IPS-18a (cell line): ENCODE results near the gene ARHGAP15.
A peak's percentile ranks its signal among the peaks of the same experiment; 100 is the strongest.

Experiments used
- H3K27ac ChIP-seq: one replicate; pipeline ENCODE4 v1.5.1; 2013; ENCODE audit warnings: low read length
- H3K27me3 ChIP-seq: one replicate; pipeline ENCODE4 v1.6.1; 2013; ENCODE audit warnings: mild to moderate bottlenecking, low read length; ENCODE audit not compliant: control insufficient read depth, insufficient read depth
- H3K36me3 ChIP-seq: one replicate; pipeline ENCODE4 v1.6.1; 2013; ENCODE audit warnings: low read depth, low read length; ENCODE audit not compliant: control insufficient read depth
- H3K4me1 ChIP-seq: one replicate; pipeline ENCODE4 v1.6.1; 2013; ENCODE audit warnings: low read depth, low read length; ENCODE audit not compliant: control insufficient read depth
- H3K4me3 ChIP-seq: one replicate; pipeline ENCODE4 v1.5.1; 2013; ENCODE audit warnings: low read length
- H3K9ac ChIP-seq: one replicate; pipeline ENCODE4 v1.6.1; 2013; ENCODE audit warnings: mild to moderate bottlenecking, low read length, moderate library complexity
- H3K9me3 ChIP-seq: one replicate; pipeline ENCODE4 v1.6.1; 2013; ENCODE audit warnings: low read depth, low read length; ENCODE audit not compliant: control insufficient read depth

ARHGAP15 gene

DNA sequence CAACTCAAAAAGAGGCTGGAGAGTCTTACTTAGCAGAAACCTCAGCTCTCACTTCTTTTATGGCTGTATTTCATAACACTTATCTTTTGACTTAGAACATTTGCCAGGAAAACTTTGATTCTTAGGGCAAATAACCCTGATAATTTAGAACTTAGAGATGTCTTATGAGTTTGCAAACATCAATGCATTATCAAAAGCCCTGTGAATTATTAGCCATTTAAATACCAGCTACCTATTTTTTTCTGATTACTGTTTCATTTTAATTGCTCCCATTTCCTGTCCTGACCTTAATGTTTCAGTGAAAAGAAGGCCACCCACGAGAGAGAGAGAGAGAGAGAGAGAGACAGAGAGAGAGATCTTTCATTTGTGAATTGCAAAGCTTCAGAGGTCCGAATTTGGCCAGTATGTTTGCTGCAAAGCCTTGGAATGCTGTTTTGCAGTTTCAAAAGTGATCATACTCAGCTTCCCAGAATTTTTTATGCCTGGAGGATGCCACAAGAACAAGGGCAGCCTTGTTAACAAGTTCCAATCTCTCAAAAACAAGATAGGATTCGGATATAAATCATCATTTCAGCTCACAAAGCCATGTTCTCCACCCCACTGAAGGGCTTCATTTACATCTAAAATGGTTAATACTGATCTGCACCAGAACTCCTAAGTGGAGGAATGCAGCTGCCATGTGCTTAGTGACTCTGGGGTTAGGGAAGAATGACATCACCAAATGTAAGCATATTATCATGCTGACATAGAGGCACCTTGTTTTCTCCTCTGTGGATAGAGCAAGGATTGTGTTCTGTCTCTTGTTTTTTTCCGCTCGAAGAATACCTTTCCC lies 478.2 kb downstream of the ARHGAP15 start:
- Histone ChIP-seq H3K4me1 (peaks cover 46% of the 10 kb centered on the region), H3K9me3 (no peaks in the 10 kb centered on the region), H3K9ac (peak overlapping the region; percentile 14), H3K36me3 (no peaks in the 10 kb centered on the region), H3K4me3 (peak overlapping the region; percentile 6), H3K27ac (peak overlapping the region; percentile 21), H3K27me3 (no peaks in the 10 kb centered on the region)

DNA sequence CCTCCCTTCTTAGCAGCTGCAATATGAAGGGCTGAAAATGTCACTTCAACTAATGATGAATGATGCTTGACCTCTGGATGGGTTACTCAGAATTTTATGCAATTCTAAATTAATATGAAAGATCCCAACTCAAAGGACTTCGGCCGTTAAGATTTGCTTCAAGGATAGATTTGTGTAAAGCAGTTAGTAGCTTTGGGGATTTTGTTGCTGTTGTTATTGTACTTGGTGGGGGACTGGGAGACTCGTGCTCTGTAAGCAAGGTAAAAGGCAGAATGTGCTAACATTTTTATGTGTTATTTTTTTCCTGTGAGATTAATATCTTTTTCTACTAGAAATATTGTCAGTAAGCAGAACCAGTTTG lies 478.8 kb downstream of the ARHGAP15 start:
- Histone ChIP-seq H3K9ac (peak overlapping the region; percentile 14), H3K4me1 (peaks cover 41% of the 10 kb centered on the region), H3K27ac (no peak overlapping the region), H3K9me3 (no peaks in the 10 kb centered on the region), H3K36me3 (no peaks in the 10 kb centered on the region), H3K4me3 (no peak overlapping the region), H3K27me3 (no peaks in the 10 kb centered on the region)

DNA sequence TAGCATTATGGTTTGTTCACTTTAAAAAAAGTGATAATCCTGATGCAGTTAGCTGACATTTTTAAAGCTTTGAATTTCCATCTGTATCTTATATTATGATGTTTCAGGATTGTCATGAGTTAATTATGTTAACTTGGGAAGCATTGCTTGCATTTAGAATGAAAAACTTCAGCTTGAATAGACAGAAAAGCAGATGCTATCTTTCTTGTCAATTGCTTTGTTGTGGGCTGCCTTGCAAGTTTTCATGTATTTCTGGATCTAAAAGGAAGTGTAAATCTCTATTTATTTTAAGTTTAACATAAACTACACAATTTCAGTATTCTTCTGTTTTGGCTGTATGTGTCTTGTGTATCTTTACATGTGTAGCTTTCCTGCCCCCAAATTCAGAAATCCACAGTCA lies 479.5 kb downstream of the ARHGAP15 start:
- Histone ChIP-seq H3K4me3 (no peak overlapping the region), H3K4me1 (peaks cover 33% of the 10 kb centered on the region), H3K27me3 (no peaks in the 10 kb centered on the region), H3K9me3 (no peaks in the 10 kb centered on the region), H3K27ac (no peak overlapping the region), H3K9ac (no peak overlapping the region), H3K36me3 (no peaks in the 10 kb centered on the region)

DNA sequence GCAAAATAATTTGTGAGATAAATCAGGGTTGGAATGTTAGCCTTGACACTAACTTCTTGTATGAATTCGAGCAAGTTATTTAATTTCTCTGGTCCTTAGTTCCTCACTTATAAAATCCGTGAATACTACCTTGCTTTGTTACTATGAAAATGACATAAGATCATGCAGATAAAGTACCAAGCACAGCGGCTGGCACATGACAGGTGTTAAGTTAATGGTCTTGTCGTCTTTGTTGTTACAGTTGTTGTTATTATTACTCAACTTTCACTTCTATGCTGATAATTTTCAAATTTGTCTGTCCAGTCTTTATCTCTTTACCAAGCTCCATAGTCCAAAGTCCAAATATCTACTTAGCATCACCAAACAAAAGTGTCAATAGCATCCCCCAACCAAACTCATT lies 482.1 kb downstream of the ARHGAP15 start:
- Histone ChIP-seq H3K27ac (no peak overlapping the region), H3K4me1 (peaks cover 29% of the 10 kb centered on the region), H3K36me3 (no peaks in the 10 kb centered on the region), H3K9ac (no peak overlapping the region), H3K27me3 (no peaks in the 10 kb centered on the region), H3K4me3 (no peak overlapping the region), H3K9me3 (no peaks in the 10 kb centered on the region)

DNA sequence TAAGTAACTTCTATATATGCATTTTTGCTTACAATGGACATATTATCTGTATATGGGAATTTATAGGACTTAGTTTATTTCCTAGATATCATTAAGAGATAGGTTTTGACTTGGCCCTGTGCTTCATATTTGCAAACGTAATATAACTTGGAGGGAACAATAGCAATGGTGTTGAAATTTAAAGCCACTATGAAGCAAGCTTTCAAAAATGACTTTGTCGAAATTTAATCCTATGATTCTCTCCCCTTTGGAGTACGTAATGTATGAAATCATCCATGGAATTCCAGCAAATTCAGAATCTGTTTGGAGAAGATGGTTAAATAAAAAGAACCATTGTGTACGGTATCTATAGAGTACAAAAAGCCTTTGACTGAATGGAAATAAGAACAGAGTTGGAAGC lies 486.3 kb downstream of the ARHGAP15 start:
- Histone ChIP-seq H3K4me1 (no peaks in the 10 kb centered on the region), H3K9ac (no peak overlapping the region), H3K27ac (no peak overlapping the region), H3K27me3 (no peaks in the 10 kb centered on the region), H3K9me3 (no peaks in the 10 kb centered on the region), H3K4me3 (no peak overlapping the region), H3K36me3 (no peaks in the 10 kb centered on the region)

DNA sequence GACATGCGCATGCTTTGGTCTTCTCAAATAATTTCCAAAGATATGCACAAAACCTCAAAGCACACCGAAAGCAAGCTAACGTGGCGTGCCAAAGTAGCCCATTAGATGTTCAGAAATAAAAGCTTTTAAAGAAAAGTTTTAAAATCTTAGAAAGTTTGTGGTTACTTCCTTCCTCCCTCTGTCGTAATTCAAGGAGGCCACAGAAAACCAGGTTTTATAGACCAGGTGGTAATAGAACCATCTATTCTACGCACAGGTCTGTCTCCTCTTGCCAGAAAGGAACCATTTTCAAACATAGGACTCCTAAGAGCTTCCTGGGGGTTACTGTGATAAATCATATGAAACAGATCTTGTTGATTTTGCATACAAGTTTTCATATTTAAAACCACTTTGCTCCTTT lies 487.2 kb downstream of the ARHGAP15 start:
- Histone ChIP-seq H3K9me3 (no peaks in the 10 kb centered on the region), H3K27me3 (no peaks in the 10 kb centered on the region), H3K9ac (no peak overlapping the region), H3K4me3 (no peak overlapping the region), H3K4me1 (no peaks in the 10 kb centered on the region), H3K27ac (no peak overlapping the region), H3K36me3 (no peaks in the 10 kb centered on the region)

DNA sequence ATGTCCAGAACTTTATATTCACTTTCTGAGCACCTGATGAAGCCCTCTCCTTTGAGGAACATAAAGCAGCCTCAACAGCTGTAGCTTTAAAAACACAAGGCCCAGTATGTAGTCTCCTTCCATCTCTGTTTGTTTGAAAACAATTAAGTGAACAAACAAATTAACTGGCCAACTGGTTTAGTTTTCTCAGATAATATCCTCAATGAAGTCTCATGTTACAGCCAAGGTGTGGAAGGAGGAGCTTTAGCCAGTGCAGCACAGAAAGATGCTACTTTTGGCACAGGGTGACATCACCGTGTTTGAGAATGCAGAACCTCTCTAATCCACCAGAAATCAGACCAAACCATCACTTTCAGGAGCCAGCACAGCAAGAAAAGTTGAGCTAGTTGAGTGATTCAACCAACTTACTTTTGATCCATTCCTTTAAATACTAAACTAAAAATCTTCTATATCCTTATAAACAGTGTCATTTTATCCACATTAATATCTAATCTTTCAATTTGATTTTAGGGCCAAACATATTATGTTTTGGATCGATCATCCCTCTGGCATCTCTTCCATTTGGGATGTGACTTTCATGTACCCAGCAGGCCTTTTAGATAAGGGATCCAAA lies 488.7 kb downstream of the ARHGAP15 start:
- H3K9ac ChIP-seq: no peak overlapping the region
- no peaks in the 10 kb centered on the region for H3K36me3 ChIP-seq
- H3K27me3 ChIP-seq: no peaks in the 10 kb centered on the region
- H3K9me3 ChIP-seq: no peaks in the 10 kb centered on the region
- no peak overlapping the region for H3K4me3 ChIP-seq
- no peak overlapping the region for H3K27ac ChIP-seq
- H3K4me1 ChIP-seq: no peaks in the 10 kb centered on the region

DNA sequence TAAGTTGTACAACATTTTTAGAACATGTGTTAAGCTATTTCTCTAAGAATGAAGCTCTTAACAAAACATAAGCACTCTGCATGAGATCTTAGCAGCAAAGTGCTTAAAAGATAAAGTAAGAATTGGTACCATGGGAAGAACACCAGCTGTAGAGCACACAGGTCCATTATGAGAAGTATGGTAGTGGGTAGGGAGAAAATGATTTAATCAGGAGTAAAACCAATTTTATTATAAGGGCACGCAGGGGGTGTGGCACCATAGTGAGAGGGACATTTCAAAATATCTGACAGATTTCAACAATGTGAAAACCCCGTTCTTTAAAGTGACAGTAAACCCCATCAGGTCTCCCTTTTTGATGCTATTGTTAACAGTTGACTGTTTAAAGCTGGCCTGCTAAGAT lies 492.9 kb downstream of the ARHGAP15 start:
- no peaks in the 10 kb centered on the region for H3K4me1 ChIP-seq
- H3K36me3 ChIP-seq: no peaks in the 10 kb centered on the region
- H3K9me3 ChIP-seq: no peaks in the 10 kb centered on the region
- no peak overlapping the region for H3K4me3 ChIP-seq
- H3K27ac ChIP-seq: no peak overlapping the region
- no peaks in the 10 kb centered on the region for H3K27me3 ChIP-seq
- H3K9ac ChIP-seq: no peak overlapping the region

DNA sequence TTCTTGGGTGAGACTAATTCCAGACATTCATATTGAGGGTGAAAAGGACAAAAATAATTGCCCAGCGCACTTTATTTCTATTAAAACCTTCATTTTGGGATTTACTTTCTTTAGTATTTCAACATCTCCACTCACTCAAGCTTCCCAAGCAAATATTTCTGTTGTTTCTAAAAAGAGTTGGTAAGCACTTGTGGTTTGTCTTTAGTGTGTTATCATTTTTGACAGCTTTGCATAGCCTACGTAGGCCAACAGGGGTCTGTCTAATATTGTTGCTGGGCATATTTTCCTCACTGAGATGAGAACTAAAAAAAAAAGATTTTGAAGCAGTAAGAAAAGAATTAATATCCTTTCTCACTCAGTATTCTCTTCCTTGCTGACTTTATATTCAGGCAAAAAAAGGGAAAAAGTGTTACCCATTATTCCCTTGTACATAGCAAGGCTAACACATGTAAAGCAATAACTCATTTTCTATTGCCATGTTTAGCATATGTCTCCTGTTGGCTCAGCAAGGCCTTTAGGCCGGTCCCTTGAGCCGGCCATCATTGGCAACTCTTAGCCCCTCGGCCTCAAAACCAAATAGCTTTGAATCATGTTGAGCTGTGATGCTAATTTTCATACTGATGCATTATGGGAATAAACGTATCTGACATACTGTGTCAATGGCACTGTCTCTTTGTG lies 494.2 kb downstream of the ARHGAP15 start:
- H3K36me3 ChIP-seq: no peaks in the 10 kb centered on the region
- no peaks in the 10 kb centered on the region for H3K4me1 ChIP-seq
- H3K27me3 ChIP-seq: no peaks in the 10 kb centered on the region
- no peaks in the 10 kb centered on the region for H3K9me3 ChIP-seq
- no peak overlapping the region for H3K4me3 ChIP-seq
- no peak overlapping the region for H3K27ac ChIP-seq
- no peak overlapping the region for H3K9ac ChIP-seq

DNA sequence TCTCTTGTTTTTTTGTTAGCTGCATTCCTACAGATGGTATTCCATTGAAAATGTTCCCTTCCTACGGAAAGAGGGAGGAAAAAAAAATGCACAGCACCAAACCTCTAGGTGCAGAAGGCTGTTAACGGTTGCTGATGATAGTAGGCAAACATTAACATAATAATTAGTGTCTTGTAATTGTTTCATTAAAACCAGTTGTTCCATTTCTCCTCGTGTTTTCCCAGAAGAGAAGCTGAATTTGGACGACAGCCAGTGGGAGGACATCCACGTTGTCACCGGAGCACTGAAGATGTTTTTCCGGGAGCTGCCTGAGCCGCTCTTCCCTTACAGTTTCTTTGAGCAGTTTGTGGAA lies 494.7 kb downstream of the ARHGAP15 start:
- Histone ChIP-seq H3K4me3 (no peak overlapping the region), H3K27me3 (no peaks in the 10 kb centered on the region), H3K9ac (no peak overlapping the region), H3K4me1 (no peaks in the 10 kb centered on the region), H3K27ac (no peak overlapping the region), H3K9me3 (no peaks in the 10 kb centered on the region), H3K36me3 (no peaks in the 10 kb centered on the region)

DNA sequence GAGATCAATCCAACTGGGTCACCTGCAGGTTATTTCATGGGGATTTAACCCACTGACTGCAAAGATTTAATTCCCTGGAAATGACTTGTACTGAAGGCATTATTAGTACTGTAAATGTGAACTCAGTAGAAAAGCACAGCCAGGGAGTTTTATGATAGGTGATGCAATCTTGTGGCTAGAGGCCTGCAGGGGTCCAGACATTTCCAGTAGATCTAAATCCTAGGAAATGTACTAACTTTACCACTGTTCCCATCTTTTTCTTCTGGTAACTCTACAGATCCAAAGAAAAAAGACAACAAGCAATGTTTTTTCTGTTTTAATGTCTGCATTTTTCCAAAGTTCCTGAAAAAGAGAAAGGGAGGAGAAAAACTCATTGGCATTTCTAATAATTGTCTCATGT lies 500.1 kb downstream of the ARHGAP15 start:
- no peaks in the 10 kb centered on the region for H3K9me3 ChIP-seq
- no peaks in the 10 kb centered on the region for H3K36me3 ChIP-seq
- no peaks in the 10 kb centered on the region for H3K27me3 ChIP-seq
- H3K27ac ChIP-seq: no peak overlapping the region
- H3K9ac ChIP-seq: no peak overlapping the region
- no peaks in the 10 kb centered on the region for H3K4me1 ChIP-seq
- H3K4me3 ChIP-seq: no peak overlapping the region
